ENCODE results near the gene OSBPL8. TPM values are rescaled to one million over a fixed set of nuclear protein-coding genes. Genes with fewer than 3 reads are reported as not detected.

OSBPL8 gene
- total and polyA plus RNA-seq, 4 donors = 8.6 to 114 (median 53.3) TPM

DNA sequence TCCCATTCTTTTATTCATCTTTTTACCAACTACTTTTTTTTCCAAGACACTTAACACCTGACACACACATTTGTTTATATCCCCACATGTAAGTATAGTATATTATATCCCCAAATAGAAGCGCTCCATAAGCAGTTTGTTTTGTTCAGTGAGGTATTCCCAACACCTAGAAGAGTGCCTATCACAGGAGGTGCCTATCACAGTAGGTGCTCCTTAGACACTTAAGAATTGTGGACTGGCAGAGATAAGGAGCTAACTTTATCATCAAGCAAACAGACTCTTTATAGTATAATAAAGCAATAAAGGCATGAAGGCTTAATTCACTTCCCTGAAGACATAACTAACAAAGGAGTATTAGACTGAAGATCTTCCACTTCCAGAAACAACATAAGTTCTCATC, 29.1 kb downstream of the OSBPL8 start:
- Histone ChIP-seq H3K27ac (ENCODE audit: low read depth in 1 of 2, low read length in 1 of 2) (no peak overlapping the region), H3K36me3 (ENCODE audit: control insufficient read depth in 4 of 4, insufficient read depth in 4 of 4, low read length in 4 of 4) (no peaks in the 10 kb centered on the region), H3K27me3 (ENCODE audit: control insufficient read depth in 3 of 3, insufficient read depth in 3 of 3, low read length in 2 of 3) (no peaks in the 10 kb centered on the region), H3K9me3 (ENCODE audit: control insufficient read depth in 4 of 4, insufficient read depth in 3 of 4, low read length in 3 of 4) (no peaks in the 10 kb centered on the region), H3K9ac (ENCODE audit: insufficient read depth in 1 of 2, low read length in 2 of 2) (no peak overlapping the region), H3K4me1 (ENCODE audit: control insufficient read depth in 5 of 5, insufficient read depth in 5 of 5, low read length in 5 of 5) (peaks cover 0 to 13% (median 0%) of the 10 kb centered on the region in 5 donors), H3K4me3 (no peak overlapping the region)
- WGBS, 2 donors = 92 to 93% methylated on average over 1 of the region's 1 CpG
- DNase-seq (no peak), ATAC-seq (ENCODE audit: insufficient read depth, low FRiP score) (no peak)
- no peak for TF ChIP-seq CTCF (IDR thresholded peaks at IDR 0.05; ENCODE audit: control extremely low read depth, extremely low read depth)

DNA sequence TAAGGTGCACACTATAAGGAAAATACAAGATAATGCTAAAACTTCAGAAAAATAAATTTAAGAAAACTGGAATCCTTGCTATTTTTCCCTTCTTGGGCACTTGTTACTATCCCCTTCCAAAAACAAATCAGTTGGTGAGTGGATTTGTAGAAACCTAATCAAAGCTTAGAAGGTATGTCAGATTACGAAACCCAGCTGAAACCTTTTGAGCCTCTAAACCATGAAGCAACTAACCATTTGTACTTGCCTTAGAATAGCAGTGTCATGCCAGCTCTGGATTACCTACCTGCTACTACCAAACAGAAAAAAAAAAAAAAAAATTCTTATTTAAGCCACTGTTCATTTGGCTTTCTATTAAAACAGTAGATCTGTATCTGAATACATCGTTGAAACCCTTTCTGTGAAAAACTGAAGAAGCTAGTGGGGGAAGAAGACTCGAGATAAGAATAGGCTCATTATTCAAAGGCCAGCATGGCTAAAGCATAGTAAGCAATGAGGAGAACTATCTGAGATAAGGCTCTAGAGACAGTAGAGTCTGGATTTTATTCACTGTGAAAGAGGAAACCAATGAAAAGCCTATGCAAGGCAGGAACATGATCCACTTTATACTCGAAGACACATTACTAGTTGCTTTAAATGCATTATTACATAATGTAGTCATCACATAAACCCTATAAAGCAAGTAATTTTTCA, 30.2 kb downstream of the OSBPL8 start:
- TF ChIP-seq CTCF (IDR thresholded peaks at IDR 0.05; ENCODE audit: control extremely low read depth, extremely low read depth) = no peak
- WGBS, 2 donors = 71 to 87% methylated on average over 4 of the region's 4 CpGs
- DNase-seq = no peak

DNA sequence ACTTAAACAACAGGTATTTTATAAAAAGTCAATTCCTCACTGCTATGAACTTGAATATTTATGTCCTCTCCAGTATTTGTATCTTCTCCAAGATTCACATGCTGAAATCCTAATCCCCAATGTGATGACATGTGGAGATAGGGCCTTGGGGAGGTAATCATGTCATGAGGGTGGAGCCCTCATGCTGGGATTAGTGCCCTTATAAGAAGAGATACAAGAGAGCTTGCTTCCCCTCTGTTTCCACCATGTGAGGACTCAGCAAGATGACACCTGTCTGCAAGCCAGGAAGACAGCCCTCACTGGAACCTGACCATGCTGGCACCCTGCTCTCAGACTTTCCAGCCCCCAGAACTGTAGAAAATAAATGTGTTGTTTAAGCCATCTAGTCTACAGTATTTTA, 36.2 kb downstream of the OSBPL8 start:
- no peak overlapping the region for H3K27ac ChIP-seq (ENCODE audit: low read depth in 1 of 2, low read length in 1 of 2)
- H3K36me3 ChIP-seq (ENCODE audit: control insufficient read depth in 4 of 4, insufficient read depth in 4 of 4, low read length in 4 of 4) = peaks cover 0 to 4% (median 0%) of the 10 kb centered on the region in 4 donors
- peaks cover 0 to 3% (median 1%) of the 10 kb centered on the region in 4 donors for H3K9me3 ChIP-seq (ENCODE audit: control insufficient read depth in 4 of 4, insufficient read depth in 3 of 4, low read length in 3 of 4)
- H3K4me1 ChIP-seq (ENCODE audit: control insufficient read depth in 5 of 5, insufficient read depth in 5 of 5, low read length in 5 of 5) = peaks cover 0 to 2% (median 0%) of the 10 kb centered on the region in 5 donors
- H3K4me3 ChIP-seq = no peak overlapping the region
- no peak for TF ChIP-seq CTCF (IDR thresholded peaks at IDR 0.05; ENCODE audit: control extremely low read depth, extremely low read depth)
- no peak for DNase-seq
- no peaks in the 10 kb centered on the region for H3K27me3 ChIP-seq (ENCODE audit: control insufficient read depth in 3 of 3, insufficient read depth in 3 of 3, low read length in 2 of 3)
- no peak overlapping the region for H3K9ac ChIP-seq (ENCODE audit: insufficient read depth in 1 of 2, low read length in 2 of 2)
- ATAC-seq (ENCODE audit: insufficient read depth, low FRiP score) = no peak

More for the DNA sequence above, 30.2 kb downstream of the OSBPL8 start:
- H3K9me3 ChIP-seq (ENCODE audit: control insufficient read depth in 4 of 4, insufficient read depth in 3 of 4, low read length in 3 of 4) = no peaks in the 10 kb centered on the region
- no peak overlapping the region for H3K4me3 ChIP-seq
- H3K27me3 ChIP-seq (ENCODE audit: control insufficient read depth in 3 of 3, insufficient read depth in 3 of 3, low read length in 2 of 3) = no peaks in the 10 kb centered on the region
- ATAC-seq (ENCODE audit: insufficient read depth, low FRiP score) = no peak
- peak overlapping the region in 1 of 2 donors; percentile 45 for H3K27ac ChIP-seq (ENCODE audit: low read depth in 1 of 2, low read length in 1 of 2)
- H3K4me1 ChIP-seq (ENCODE audit: control insufficient read depth in 5 of 5, insufficient read depth in 5 of 5, low read length in 5 of 5) = peaks cover 0 to 13% (median 0%) of the 10 kb centered on the region in 5 donors
- no peaks in the 10 kb centered on the region for H3K36me3 ChIP-seq (ENCODE audit: control insufficient read depth in 4 of 4, insufficient read depth in 4 of 4, low read length in 4 of 4)
- no peak overlapping the region for H3K9ac ChIP-seq (ENCODE audit: insufficient read depth in 1 of 2, low read length in 2 of 2)

- ATAC-seq (ENCODE audit: insufficient read depth, low FRiP score) = no peak
- DNase-seq = no peak
- peaks cover 0 to 3% (median 1%) of the 10 kb centered on the region in 4 donors for H3K9me3 ChIP-seq (ENCODE audit: control insufficient read depth in 4 of 4, insufficient read depth in 3 of 4, low read length in 3 of 4)
- no peak overlapping the region for H3K4me3 ChIP-seq
- H3K36me3 ChIP-seq (ENCODE audit: control insufficient read depth in 4 of 4, insufficient read depth in 4 of 4, low read length in 4 of 4) = peaks cover 0 to 7% (median 1%) of the 10 kb centered on the region in 4 donors
- no peak overlapping the region for H3K9ac ChIP-seq (ENCODE audit: insufficient read depth in 1 of 2, low read length in 2 of 2)
- TF ChIP-seq CTCF (IDR thresholded peaks at IDR 0.05; ENCODE audit: control extremely low read depth, extremely low read depth) = no peak
- H3K4me1 ChIP-seq (ENCODE audit: control insufficient read depth in 5 of 5, insufficient read depth in 5 of 5, low read length in 5 of 5) = peaks cover 0 to 4% (median 0%) of the 10 kb centered on the region in 5 donors
- H3K27ac ChIP-seq (ENCODE audit: low read depth in 1 of 2, low read length in 1 of 2) = no peak overlapping the region
- H3K27me3 ChIP-seq (ENCODE audit: control insufficient read depth in 3 of 3, insufficient read depth in 3 of 3, low read length in 2 of 3) = no peaks in the 10 kb centered on the region
Observed at GRCh38 chr12:76520348-76520747, 39.2 kb downstream of the OSBPL8 start.
